ENCODE results near the gene SLC16A1. TPM values are rescaled to one million over a fixed set of nuclear protein-coding genes. Genes with fewer than 3 reads are reported as not detected.
A peak's percentile ranks its signal among the peaks of the same experiment; 100 is the strongest.

SLC16A1 gene
- total RNA-seq, result 10 to 100 TPM; 11.9 to 38.8 (median 23.3) TPM
- polyA plus RNA-seq, result 10 to 100 TPM; 10.3 to 38.6 TPM
- long read RNA-seq, donor 1, transcript SLC16A1-201 (5 exons, 3,910 nt), result major isoform, 12 of 18 reads
- long read RNA-seq, donor 1, partial matches to known transcripts, result 6 of 18 reads
- long read RNA-seq, donor 1, other reads (novel, unspliced or antisense), result 0 of 18 reads
- long read RNA-seq, donor 2, transcript SLC16A1-201 (5 exons, 3,910 nt), result major isoform, 9 of 19 reads
- long read RNA-seq, donor 2, partial matches to known transcripts, result 8 of 19 reads
- long read RNA-seq, donor 2, other reads (novel, unspliced or antisense), result 0 of 19 reads
- long read RNA-seq, donor 3, transcript SLC16A1-201 (5 exons, 3,910 nt), result major isoform, 26 of 29 reads
- long read RNA-seq, donor 3, partial matches to known transcripts, result 0 of 29 reads
- long read RNA-seq, donor 3, other reads (novel, unspliced or antisense), result 3 of 29 reads

- TF ChIP-seq POLR2A (IDR thresholded peaks at IDR 0.05), result peak; percentile 80
- no peak for TF ChIP-seq EP300 (IDR thresholded peaks at IDR 0.05)
- peak in 2 of 3 donors; percentile 27 to 35 for TF ChIP-seq CTCF (IDR thresholded peaks at IDR 0.05)
- no peaks in the 10 kb centered on the region for H3K9me3 ChIP-seq
- peak within 1 kb of the TSS; percentile 58 to 84 for H3K27ac ChIP-seq
- H3K27me3 ChIP-seq, result no peaks in the 10 kb centered on the region
- intact Hi-C loops (cut with DNase I), result loop anchor here in 2 of 4 donors (10.0 kb wide), 1 partner anchor 241 kb away; the partner anchor contains the start of gene PPM1J (in 2 of the 2)
- peak within 1 kb of the TSS; percentile 84 for H3K4me3 ChIP-seq
- no peaks in the 10 kb centered on the region for H3K36me3 ChIP-seq
- peak; percentile 91 to 94 (median 93) for DNase-seq
- H3K4me1 ChIP-seq (ENCODE audit: insufficient read depth), result peaks cover 1% of the 10 kb centered on the region
- WGBS, 3 donors, result 0 to 1% (median 0%) methylated on average over 63 to 90 of the region's 90 CpGs
Observed at GRCh38 chr1:112955773-112956543, at the start of gene SLC16A1. Gene SLC16A1 (minus strand): TSS chr1:112956196. CDS start chr1:112929308, 26,888 bp downstream.

GRCh38 chr1:113003751-113004690, 48.0 kb upstream of the SLC16A1 start:
- Histone ChIP-seq H3K27ac (no peak overlapping the region), H3K27me3 (no peaks in the 10 kb centered on the region), H3K36me3 (no peaks in the 10 kb centered on the region), H3K4me1 (ENCODE audit: insufficient read depth) (no peaks in the 10 kb centered on the region), H3K4me3 (no peak overlapping the region), H3K9me3 (no peaks in the 10 kb centered on the region)
- TF ChIP-seq POLR2A (IDR thresholded peaks at IDR 0.05) (no peak), EP300 (IDR thresholded peaks at IDR 0.05) (no peak), CTCF (IDR thresholded peaks at IDR 0.05) (no peak)
- intact Hi-C loops (cut with DNase I), result no loop called here
- WGBS, 3 donors, result 79 to 88% (median 80%) methylated on average over 18 of the region's 18 CpGs
- no peak for DNase-seq

GRCh38 chr1:113002297-113002696, 46.3 kb upstream of the SLC16A1 start:
- no peak for DNase-seq
- 95 to 97% (median 96%) methylated on average over 4 of the region's 4 CpGs for WGBS, 3 donors
- Histone ChIP-seq H3K4me1 (ENCODE audit: insufficient read depth) (peaks cover 1% of the 10 kb centered on the region), H3K36me3 (no peaks in the 10 kb centered on the region), H3K27me3 (no peaks in the 10 kb centered on the region), H3K27ac (no peak overlapping the region), H3K4me3 (no peak overlapping the region), H3K9me3 (no peaks in the 10 kb centered on the region)
- intact Hi-C loops (cut with DNase I), result no loop called here
- TF ChIP-seq EP300 (IDR thresholded peaks at IDR 0.05) (no peak), CTCF (IDR thresholded peaks at IDR 0.05) (no peak), POLR2A (IDR thresholded peaks at IDR 0.05) (no peak)

Data from ovary (tissue), 10 donors.